ENCODE results near the gene HSFX3. TPM values are rescaled to one million over a fixed set of nuclear protein-coding genes. Genes with fewer than 3 reads are reported as not detected.

Gene HSFX3
- total and polyA plus RNA-seq, 2 experiments from 2014 or later = not detected

- TF ChIP-seq, protein P1, sequence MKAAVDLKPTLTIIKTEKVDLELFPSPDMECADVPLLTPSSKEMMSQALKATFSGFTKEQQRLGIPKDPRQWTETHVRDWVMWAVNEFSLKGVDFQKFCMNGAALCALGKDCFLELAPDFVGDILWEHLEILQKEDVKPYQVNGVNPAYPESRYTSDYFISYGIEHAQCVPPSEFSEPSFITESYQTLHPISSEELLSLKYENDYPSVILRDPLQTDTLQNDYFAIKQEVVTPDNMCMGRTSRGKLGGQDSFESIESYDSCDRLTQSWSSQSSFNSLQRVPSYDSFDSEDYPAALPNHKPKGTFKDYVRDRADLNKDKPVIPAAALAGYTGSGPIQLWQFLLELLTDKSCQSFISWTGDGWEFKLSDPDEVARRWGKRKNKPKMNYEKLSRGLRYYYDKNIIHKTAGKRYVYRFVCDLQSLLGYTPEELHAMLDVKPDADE (IDR thresholded peaks at IDR 0.05) = no peak
- no peak for TF ChIP-seq JUNB (IDR thresholded peaks at IDR 0.05; ENCODE audit: unreplicated experiment)
- TF ChIP-seq STAT1 (IDR thresholded peaks at IDR 0.05; ENCODE audit: unreplicated experiment) = no peak
- TF ChIP-seq ZNF114 (CRISPR knock-in tag; IDR thresholded peaks at IDR 0.05) = no peak
- TF ChIP-seq NANOG (IDR thresholded peaks at IDR 0.05; ENCODE audit: borderline replicate concordance) = no peak
- no peak for TF ChIP-seq CREB1 (CRISPR knock-in tag; IDR thresholded peaks at IDR 0.05; ENCODE audit: low read depth)
- TF ChIP-seq, protein P2, sequence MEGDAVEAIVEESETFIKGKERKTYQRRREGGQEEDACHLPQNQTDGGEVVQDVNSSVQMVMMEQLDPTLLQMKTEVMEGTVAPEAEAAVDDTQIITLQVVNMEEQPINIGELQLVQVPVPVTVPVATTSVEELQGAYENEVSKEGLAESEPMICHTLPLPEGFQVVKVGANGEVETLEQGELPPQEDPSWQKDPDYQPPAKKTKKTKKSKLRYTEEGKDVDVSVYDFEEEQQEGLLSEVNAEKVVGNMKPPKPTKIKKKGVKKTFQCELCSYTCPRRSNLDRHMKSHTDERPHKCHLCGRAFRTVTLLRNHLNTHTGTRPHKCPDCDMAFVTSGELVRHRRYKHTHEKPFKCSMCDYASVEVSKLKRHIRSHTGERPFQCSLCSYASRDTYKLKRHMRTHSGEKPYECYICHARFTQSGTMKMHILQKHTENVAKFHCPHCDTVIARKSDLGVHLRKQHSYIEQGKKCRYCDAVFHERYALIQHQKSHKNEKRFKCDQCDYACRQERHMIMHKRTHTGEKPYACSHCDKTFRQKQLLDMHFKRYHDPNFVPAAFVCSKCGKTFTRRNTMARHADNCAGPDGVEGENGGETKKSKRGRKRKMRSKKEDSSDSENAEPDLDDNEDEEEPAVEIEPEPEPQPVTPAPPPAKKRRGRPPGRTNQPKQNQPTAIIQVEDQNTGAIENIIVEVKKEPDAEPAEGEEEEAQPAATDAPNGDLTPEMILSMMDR (conservative IDR thresholded peaks at IDR 0.05; ENCODE audit: low read depth in 2 of 2) = no peak
- TF ChIP-seq POLR2AphosphoS5 (IDR thresholded peaks at IDR 0.05; ENCODE audit: low read depth) = no peak
- no peak for TF ChIP-seq EZH2phosphoT487 (IDR thresholded peaks at IDR 0.05; ENCODE audit: unreplicated experiment)
- TF ChIP-seq EZH2 (IDR thresholded peaks at IDR 0.05; ENCODE audit: low read depth, unreplicated experiment) = no peak
- TF ChIP-seq REST (IDR thresholded peaks at IDR 0.05; ENCODE audit: unreplicated experiment) = no peak
- no peak for TF ChIP-seq ZNF331 (CRISPR knock-in tag; IDR thresholded peaks at IDR 0.05; ENCODE audit: low read depth)
Observed at GRCh38 chrX:149571770-149572169, 22.0 kb upstream of the HSFX3 start (continued).

- Mint-ChIP-seq H3K9me3 (no peaks in the 10 kb centered on the region), H3K4me3 (no peak overlapping the region), H3K36me3 (ENCODE audit: low read depth) (no peaks in the 10 kb centered on the region), H3K4me1 (peaks cover 7% of the 10 kb centered on the region; the same call in 2 of the 3 replicates), H3K27me3 (ENCODE audit: insufficient read depth, low read depth, poor library complexity) (no peaks in the 10 kb centered on the region), H3K27ac (no peak overlapping the region)
- no peak for ATAC-seq
- H3K27ac ChIP-seq (ENCODE audit: low read depth) = no peak overlapping the region
- no peaks in the 10 kb centered on the region for H3K27me3 ChIP-seq (ENCODE audit: insufficient read depth)
- H3K9me2 ChIP-seq (ENCODE audit: insufficient read depth) = no peaks in the 10 kb centered on the region
- TF ChIP-seq ZNF331 (CRISPR knock-in tag; IDR thresholded peaks at IDR 0.05; ENCODE audit: low read depth) (no peak), REST (IDR thresholded peaks at IDR 0.05; ENCODE audit: unreplicated experiment) (no peak)
- H3K36me3 ChIP-seq (ENCODE audit: insufficient read depth) = no peaks in the 10 kb centered on the region
- no peaks in the 10 kb centered on the region for H3K4me1 ChIP-seq (ENCODE audit: insufficient read depth)
- H4K20me1 ChIP-seq (replicated peaks; ENCODE audit: insufficient read depth) = no peaks in the 10 kb centered on the region
- H3K4me2 ChIP-seq = no peak overlapping the region
- no peaks in the 10 kb centered on the region for H3K79me2 ChIP-seq (replicated peaks; ENCODE audit: insufficient read depth)
- no peak overlapping the region for H2AFZ ChIP-seq
- DNase-seq (ENCODE audit: low spot score) = no peak
- H3F3A ChIP-seq (replicated peaks; ENCODE audit: low read depth) = no peaks in the 10 kb centered on the region
- no peak overlapping the region for H3K4me3 ChIP-seq
Observed at GRCh38 chrX:149570668-149571067, 20.9 kb upstream of the HSFX3 start.
